Lower leg skin (tissue), 3 donors: ENCODE results near the gene MYO5A.

Experiments used
- POLR2A ChIP-seq, 2 donors: fragments of 450-650 bp; IDR thresholded peaks; one replicate each; pipeline ENCODE4 v1.6.1; 2016 to 2017; ENCODE audit warnings: antibody characterized with exemption in 2 of 2, mild to moderate bottlenecking in 1 of 2, moderate library complexity in 1 of 2
- TF ChIP-seq, protein P1 (sequence below), 3 donors: fragments of 450-650 bp; IDR thresholded peaks; one replicate each; pipeline ENCODE4 v1.5.1; 2016; ENCODE audit warnings: antibody characterized with exemption in 3 of 3, mild to moderate bottlenecking in 3 of 3, moderate library complexity in 2 of 3

DNA sequence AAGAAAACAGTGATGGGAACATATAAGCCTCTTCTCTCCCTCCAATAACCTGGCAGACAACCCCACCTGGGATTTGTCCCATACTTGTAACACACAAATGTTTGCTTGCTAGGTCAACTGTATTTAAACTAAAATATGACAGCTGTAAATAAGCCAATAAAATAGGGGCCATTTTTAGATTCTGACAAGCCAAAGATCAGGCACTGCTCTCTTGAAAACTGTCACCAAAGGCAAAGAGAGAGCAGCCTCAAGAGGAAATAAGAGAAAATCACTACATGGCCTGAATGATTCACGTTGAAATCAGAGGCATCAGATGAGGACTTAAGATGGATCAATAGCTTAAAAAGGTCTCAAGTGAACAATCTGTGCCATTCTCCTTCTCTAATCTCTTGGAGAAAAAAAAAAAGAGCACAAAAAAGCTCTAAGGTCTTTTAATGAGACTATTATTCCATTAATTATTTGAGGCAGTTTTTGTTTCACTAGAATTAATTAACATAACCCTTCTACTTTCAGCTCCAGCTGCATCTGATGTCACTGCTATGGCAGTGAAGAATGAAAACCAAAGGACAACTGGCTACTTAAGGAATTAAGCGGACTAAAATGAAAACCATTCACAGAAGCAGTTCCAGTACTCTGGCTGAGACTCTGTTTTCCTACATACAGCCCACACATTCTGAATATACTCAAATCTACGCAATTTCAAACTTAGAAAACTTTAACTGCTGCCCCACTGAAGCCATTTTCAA is 19.0 kb downstream of the MYO5A start:
- TF ChIP-seq, protein P1, sequence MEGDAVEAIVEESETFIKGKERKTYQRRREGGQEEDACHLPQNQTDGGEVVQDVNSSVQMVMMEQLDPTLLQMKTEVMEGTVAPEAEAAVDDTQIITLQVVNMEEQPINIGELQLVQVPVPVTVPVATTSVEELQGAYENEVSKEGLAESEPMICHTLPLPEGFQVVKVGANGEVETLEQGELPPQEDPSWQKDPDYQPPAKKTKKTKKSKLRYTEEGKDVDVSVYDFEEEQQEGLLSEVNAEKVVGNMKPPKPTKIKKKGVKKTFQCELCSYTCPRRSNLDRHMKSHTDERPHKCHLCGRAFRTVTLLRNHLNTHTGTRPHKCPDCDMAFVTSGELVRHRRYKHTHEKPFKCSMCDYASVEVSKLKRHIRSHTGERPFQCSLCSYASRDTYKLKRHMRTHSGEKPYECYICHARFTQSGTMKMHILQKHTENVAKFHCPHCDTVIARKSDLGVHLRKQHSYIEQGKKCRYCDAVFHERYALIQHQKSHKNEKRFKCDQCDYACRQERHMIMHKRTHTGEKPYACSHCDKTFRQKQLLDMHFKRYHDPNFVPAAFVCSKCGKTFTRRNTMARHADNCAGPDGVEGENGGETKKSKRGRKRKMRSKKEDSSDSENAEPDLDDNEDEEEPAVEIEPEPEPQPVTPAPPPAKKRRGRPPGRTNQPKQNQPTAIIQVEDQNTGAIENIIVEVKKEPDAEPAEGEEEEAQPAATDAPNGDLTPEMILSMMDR (IDR thresholded peaks at IDR 0.05), result no peak
- no peak for TF ChIP-seq POLR2A (IDR thresholded peaks at IDR 0.05)
